ENCODE measurements around the gene OMP.
"Not testable (repeated sequence)": the region's sequence is repeated elsewhere in the genome, so short reads cannot be mapped to it uniquely, and the experiment has no call there.

OMP gene

DNA sequence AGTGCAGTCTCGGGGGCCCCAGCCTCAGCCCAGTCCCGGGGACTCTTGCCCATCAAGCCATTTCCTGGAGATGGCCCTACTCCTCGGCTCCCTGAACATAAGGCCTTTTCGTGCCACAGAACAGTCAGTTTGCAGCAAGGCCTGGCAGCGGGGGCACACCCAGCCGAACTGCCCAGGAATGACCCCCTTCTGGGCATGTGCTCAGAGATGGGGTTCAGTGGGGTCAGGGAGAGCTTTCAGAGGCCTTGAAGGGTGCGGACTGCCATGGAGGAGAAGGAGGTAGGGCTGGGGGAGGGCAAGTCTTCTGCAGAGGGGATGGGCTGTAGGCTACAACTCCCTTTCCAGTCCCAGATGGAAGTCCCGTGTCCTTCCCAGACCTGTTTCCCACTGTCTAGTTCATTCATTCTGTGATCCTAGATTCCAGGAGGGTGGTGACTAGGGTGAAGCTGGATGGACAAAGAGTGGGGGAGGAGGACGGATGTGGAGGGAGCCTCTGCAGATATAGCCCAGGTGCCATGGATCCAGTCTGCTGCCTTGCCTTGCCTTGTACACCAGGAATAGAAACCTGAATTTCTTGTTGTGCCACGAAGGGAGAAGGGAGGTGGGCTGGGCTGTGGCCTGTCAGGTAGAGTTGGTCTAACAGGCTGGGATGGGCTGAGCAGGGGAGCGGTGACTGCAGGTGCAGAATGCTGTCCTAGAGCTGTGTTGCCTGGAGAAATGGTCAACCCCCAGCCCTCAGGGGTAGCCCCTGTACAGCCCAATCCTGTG lies 14.2 kb upstream of the OMP start:
- no peak for DNase-seq

DNA sequence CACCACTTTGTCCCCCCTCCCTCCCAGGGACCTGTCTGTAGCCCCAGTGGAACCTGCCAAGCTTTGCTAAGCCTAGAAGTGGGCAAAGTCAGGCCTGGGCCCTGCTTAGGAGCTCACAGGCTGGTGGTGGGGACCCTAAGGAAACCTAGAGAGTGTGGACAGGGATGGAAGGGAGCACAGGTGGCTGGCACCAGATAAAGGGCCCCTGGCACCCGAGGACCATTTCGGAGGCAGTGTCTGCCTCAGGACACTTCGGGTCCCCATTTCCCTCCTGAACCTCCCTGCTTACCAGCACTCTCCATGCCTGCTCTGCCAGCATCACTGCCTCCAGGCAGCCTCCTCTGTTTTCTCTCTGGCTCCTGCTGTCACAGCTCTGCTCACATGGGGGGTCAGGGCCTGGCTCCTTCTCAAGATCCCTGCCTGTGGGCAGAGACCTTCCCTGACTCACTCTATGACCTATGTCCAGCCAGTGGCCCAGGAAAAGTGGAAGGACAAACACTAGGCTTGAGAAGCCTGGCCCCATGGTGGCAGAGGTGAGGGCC lies 13.6 kb upstream of the OMP start:
- DNase-seq = no peak

DNA sequence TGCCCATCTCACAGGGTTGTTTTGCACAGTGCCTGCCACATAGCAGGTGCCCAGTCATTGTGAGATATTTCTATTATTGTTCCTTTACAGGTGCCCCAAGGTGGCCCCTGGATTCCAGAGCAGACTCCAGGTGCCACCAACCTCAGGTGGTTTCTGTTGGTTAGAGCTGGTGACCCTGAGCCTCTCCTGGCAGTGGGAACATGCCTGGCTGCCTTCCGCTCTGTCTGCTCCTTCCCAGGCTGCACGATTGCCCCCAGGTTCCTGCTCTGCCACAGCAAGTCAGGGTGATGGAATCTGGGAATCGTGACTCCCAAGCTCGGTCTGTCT lies 12.6 kb upstream of the OMP start:
- no peak for DNase-seq

DNA sequence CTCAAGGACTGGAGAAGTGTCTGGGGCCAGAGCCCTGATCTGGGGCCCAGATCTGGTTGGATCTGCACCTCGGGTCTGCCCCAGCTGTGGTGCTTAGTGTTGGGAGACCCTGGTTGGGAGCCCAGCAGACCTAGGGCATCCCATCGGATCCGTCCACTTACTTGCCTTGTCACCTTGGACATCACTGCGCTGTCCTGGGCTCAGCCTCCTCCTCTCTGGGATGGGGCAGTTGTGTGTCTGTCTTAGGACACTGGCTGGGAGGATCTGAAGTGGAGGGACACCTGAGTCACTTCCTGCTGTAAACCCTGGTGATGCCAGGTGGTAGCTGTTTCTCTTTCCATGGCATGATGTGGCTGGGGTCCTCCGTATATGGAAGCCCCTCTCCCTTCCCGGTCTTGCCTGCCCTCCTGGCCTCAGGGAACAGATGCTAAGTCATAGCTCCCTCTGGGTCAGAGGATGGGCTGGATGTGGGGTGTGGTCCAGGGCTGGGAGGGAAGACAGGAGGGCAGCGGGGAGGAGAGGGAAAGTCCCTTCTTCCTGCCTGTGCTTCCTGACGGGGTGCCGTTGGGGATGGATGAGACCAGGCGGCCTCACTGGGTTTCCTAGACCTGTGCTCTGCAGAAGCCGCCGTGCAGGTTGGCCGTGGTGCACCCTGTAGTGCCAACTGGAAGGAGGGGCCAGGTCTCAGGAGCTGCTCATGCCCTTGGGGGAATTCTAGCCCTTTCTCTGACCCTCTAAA lies 12.1 kb upstream of the OMP start:
- no peak for DNase-seq

DNA sequence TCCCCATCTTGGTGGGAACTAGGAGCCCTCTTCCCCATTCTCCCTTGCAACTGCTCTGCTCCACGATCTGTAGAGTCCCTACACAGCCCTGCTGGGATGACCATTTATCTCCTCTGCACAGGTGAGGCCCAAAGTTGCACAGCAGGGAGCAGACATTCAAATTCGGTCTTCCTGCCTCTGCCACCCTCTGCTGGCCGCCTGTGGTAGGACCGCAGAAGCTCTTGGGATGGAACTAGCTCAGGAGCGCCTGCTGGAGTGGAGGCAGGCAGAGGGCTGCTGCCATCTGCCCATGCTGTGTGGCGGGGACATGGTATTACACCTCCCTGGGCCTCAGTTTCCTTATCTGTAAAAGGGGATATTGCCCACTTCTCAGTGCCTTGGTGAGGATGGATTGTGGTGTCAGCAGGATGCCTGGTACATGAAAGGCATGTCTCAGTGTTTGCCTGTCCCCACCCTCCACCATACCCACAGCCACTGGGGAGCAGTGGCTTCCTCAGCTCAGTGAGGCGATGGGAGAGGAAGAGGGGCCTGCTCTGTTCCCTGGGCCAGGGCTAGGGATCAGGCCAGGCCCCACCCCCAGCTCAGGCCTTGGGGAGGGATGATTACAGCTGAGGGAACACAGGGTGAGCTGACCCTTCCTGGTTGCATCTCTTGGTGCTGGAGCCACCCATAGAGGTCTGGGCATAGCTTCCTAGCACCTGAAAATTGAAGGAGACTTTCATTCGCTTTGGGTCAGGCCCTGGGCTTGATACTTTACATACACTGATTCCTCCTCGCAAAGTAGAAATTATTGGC lies 11.3 kb upstream of the OMP start:
- peak; percentile 65 for DNase-seq

- no peak for DNase-seq
Observed at GRCh38 chr11:77092382-77092781, 10.3 kb upstream of the OMP start.

- no peak for DNase-seq
Observed at GRCh38 chr11:77093056-77093891, 9.4 kb upstream of the OMP start.

- no peak for DNase-seq
Observed at GRCh38 chr11:77093987-77094840, 8.4 kb upstream of the OMP start.

DNA sequence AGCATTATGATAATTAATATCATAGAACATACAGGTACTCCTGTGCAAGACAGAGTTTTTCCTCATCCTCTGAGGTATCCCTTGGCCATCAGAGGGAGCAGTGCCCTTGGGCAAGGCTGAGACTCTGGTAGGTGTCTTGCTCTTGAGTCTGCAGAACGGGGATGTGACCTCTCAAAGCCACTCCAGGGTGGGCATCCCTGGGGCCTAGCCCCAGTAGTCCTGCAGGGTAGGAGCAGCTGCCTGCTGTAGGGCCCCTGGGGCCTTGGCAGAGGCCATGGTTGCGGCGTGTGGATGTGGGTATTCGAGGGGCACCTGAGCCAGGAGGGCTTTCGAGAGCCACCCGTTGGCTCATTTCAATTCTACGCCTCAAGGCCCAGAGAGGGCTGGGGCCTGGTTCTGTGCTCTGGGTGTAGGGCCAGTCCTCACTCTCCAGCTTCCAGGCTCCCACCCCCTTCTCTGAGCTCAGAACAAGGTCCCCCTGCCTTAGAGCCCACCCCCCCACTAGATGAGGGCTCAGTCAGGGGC lies 7.7 kb upstream of the OMP start:
- DNase-seq = no peak

- no peak for DNase-seq
Observed at GRCh38 chr11:77095551-77096490, 6.8 kb upstream of the OMP start.

DNA sequence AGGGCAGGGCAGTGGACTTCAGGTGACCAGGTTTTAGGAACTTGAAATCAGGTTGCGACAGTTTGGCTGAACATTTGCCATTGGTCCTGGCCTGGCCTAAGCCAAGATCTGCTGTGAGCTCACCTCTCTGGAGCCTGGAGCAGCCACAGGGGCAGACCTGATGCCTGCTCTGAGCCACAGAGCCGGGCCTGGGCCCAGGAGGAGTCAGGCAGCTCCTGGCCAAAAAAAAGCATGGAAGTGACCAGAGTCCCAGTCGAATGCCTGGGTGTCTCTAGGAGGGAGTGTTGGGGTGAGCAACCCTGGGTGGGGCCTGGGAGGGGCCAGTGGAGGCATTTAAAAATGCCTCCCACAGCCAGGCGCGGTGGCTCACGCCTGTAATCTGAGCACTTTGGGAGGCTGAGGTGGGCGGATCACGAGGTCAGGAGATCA lies 6.0 kb upstream of the OMP start:
- no peak for DNase-seq

- DNase-seq = not testable (repeated sequence)
Observed at GRCh38 chr11:77097180-77097579, 5.5 kb upstream of the OMP start.

- DNase-seq = no peak
Observed at GRCh38 chr11:77100166-77101042, 2.2 kb upstream of the OMP start.

DNA sequence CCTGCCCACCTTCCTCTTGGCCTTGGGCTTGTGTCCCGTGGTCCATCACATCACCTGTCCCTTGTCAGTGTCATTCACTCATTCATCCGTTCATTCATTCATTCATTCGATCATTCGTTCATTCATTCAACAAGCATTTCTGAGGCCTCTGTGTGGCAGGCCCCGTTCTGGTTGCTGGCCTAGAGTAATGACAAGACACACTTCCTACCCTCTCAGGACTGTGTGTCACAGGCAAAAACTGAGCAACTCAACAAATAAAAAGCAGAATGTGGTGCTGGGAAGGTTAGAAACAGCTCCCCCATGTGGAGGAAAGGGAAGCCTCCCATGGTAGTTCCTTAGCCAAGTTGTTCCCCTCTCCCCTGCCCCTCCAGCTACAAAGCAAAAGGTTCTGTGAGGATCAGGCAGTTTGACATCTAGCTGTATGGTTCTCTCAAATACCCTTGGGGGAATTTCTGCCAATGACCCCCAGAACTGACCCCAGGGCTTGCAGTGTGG lies 1.6 kb upstream of the OMP start:
- DNase-seq = no peak

GRCh38 chr11:77103319-77103718 lies 679 bp downstream of the OMP start:
- no peak for DNase-seq

DNA sequence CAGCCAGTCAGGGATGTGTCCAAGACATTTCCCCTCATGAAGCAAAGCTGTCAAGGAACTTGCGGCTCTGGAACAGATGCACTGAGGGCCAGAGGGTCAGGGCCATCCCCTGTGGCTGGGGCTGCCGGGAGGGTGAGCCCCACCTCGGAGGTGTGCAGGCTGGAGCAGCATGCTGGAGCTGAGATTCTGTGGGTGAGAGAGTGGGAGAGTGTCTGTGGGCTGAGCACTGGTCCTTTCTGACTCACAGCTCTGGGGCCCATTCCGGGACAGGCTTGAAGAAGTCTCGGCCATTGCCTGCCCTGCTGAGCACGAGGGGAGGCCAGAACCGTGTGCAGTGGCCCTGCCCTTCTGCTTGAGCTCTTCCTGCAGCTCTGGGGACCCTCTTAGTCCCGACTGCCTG lies 2.1 kb downstream of the OMP start:
- no peak for DNase-seq

DNA sequence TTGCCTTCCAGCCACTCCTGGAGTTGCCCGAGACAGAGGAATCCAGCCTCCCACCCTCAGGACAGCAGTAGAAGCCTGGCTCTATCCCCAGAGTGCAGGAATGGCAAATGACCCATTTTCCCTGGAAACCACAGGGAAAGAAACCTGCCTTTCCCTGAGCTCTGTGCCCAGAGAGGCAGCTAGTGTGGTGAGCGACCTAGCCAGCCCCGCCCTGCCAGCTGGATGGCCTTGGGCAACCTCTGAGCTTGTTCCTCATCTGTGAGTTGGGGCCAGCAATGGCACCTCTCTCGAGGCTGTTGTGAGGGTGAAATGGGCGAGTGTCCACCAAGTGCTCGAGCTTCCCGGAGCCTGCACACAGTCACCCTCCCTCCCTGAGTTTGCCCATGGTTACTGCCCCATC lies 3.7 kb downstream of the OMP start:
- no peak for DNase-seq

DNA sequence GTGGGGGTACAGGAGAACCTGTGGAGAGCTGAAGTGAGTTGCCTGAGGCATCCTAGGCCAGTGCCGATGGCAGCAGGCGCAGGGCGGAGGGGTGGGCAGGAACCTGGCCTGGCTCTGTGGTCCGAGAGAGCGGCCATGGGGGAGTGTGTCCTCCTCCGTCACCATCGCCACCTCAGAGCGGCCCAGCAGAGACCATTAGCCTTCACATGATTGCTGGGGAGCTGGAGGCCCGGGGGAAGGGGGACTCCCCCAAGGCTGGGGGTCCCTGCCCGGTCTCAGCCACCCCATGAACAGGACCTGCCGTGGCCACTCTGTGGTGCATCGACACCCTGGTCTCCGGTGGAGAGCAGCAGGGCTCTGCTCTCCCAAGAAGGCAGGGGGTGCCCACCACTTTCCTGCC lies 4.1 kb downstream of the OMP start:
- DNase-seq = no peak

DNA sequence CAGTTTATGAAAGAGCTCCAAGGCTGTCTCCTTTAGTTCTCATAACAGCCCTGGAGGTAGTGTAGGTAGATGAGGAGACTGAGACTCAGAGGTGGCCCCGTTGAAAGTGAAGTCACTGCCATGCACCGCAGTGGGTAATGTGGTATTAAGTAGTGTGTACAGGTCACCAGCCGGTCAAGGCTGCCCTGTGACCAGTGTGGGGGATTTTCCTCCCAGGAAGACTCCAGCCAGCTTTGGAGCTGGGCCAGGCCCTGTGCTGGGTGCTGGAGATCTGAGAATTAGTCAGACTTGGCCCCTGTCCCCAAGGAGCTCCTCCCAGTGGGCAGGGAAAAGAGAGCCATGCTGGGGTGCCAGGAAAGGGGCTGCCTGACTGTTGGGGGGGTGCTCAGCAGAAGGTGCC lies 5.3 kb downstream of the OMP start:
- no peak for DNase-seq

Measured in stimulated activated naive CD4-positive, alpha-beta T cell treated with Interleukin-2 at 50 U/mL for 16 hours (primary cell).